DND-41 (cell line): ENCODE data around the gene LRRC70.

Experiments
- ATAC-seq: fragments of 200-7000 bp; cut with Tn5 transposase; 3 replicates; pipeline ENCODE4 v1.9.1; 2021; ENCODE audit warnings: low read depth; ENCODE audit not compliant: insufficient read depth
- DNase-seq: peaks from one replicate; pipeline ENCODE4 v3.0.0-alpha.2; 2020
- H2AFZ ChIP-seq: 2 replicates; pipeline ENCODE4 v1.6.0; 2012; ENCODE audit warnings: low read depth, low read length
- H3K27ac ChIP-seq: 2 replicates; pipeline ENCODE4 v1.5.1; 2012; ENCODE audit warnings: low read length, inconsistent platforms
- H3K27me3 ChIP-seq: fragments of 200-600 bp; sonication (generic); 2 replicates; pipeline ENCODE4 v1.6.0; 2012; ENCODE audit warnings: low read length, mild to moderate bottlenecking, inconsistent platforms; ENCODE audit not compliant: insufficient read depth, poor library complexity
- H3K36me3 ChIP-seq: 2 replicates; pipeline ENCODE4 v1.5.1; 2012; ENCODE audit warnings: low read length, inconsistent platforms; ENCODE audit not compliant: insufficient read depth
- H3K4me1 ChIP-seq: 2 replicates; pipeline ENCODE4 v1.5.1; 2012; ENCODE audit warnings: mild to moderate bottlenecking, low read length; ENCODE audit not compliant: insufficient read depth
- H3K4me2 ChIP-seq: 2 replicates; pipeline ENCODE4 v1.6.0; 2012; ENCODE audit warnings: mild to moderate bottlenecking, moderate library complexity, low read length, inconsistent platforms; ENCODE audit not compliant: insufficient read depth
- H3K4me3 ChIP-seq, 2 experiments: fragments of 200-600 bp in 1 of 2; shearing (Covaris generic) in 1 of 2; 2 replicates each; pipeline ENCODE4 v1.5.1; 2012 to 2016; ENCODE audit warnings: inconsistent platforms in 2 of 2, low read length in 2 of 2, mild to moderate bottlenecking in 2 of 2, low read depth in 1 of 2, moderate library complexity in 1 of 2
- H3K79me2 ChIP-seq: 2 replicates; pipeline ENCODE4 v1.6.0; 2012; ENCODE audit warnings: low read length, inconsistent platforms; ENCODE audit not compliant: insufficient read depth
- H3K9ac ChIP-seq: 2 replicates; pipeline ENCODE4 v1.6.0; 2012; ENCODE audit warnings: low read depth, mild to moderate bottlenecking, inconsistent platforms, low read length, moderate library complexity
- H3K9me3 ChIP-seq: 2 replicates; pipeline ENCODE4 v1.5.1; 2012; ENCODE audit warnings: low read length, moderate library complexity, mild to moderate bottlenecking, inconsistent platforms; ENCODE audit not compliant: insufficient read depth, severe bottlenecking
- H4K20me1 ChIP-seq: 2 replicates; pipeline ENCODE4 v1.6.0; 2012; ENCODE audit warnings: low read length; ENCODE audit not compliant: insufficient read depth
- EZH2 ChIP-seq: IDR thresholded peaks from 3 replicates; pipeline ENCODE4 v1.6.1; 2012; ENCODE audit warnings: borderline replicate concordance, low read depth, mild to moderate bottlenecking, moderate library complexity, low read length, inconsistent platforms; ENCODE audit not compliant: severe bottlenecking
- TF ChIP-seq, protein P1 (sequence below): IDR thresholded peaks from 2 replicates; pipeline ENCODE4 v1.5.1; 2012; ENCODE audit warnings: borderline replicate concordance, low read length, moderate library complexity, mild to moderate bottlenecking; ENCODE audit not compliant: poor library complexity, severe bottlenecking; ENCODE audit errors: extremely low read depth

The LRRC70 gene

DNA sequence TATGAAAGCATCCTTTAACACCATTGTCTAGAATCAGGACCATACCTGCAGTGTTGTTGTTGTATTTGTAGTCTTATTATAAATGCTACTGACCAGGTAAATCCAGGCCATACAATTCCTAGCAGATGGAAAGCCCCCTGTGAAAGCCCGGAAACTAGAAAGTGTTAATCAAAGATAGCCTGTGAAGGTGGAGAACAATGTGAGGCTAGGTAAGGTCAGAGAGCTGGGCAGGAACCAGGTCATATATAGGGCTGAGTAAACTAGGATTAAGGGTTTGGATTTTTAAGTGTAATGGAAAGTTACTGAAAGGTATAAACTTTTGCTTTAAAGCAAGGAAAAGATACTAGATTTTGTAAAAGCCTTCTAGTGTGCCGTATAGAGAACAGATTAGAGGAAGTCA is 6.7 kb downstream of the LRRC70 start:
- H3K4me3 ChIP-seq = no peak overlapping the region
- TF ChIP-seq EZH2 = no peak
- TF ChIP-seq, protein P1, sequence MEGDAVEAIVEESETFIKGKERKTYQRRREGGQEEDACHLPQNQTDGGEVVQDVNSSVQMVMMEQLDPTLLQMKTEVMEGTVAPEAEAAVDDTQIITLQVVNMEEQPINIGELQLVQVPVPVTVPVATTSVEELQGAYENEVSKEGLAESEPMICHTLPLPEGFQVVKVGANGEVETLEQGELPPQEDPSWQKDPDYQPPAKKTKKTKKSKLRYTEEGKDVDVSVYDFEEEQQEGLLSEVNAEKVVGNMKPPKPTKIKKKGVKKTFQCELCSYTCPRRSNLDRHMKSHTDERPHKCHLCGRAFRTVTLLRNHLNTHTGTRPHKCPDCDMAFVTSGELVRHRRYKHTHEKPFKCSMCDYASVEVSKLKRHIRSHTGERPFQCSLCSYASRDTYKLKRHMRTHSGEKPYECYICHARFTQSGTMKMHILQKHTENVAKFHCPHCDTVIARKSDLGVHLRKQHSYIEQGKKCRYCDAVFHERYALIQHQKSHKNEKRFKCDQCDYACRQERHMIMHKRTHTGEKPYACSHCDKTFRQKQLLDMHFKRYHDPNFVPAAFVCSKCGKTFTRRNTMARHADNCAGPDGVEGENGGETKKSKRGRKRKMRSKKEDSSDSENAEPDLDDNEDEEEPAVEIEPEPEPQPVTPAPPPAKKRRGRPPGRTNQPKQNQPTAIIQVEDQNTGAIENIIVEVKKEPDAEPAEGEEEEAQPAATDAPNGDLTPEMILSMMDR = no peak
- no peaks in the 10 kb centered on the region for H3K27me3 ChIP-seq
- H3K4me2 ChIP-seq = no peak overlapping the region
- no peaks in the 10 kb centered on the region for H4K20me1 ChIP-seq
- no peak overlapping the region for H2AFZ ChIP-seq
- ATAC-seq (no peak), DNase-seq (no peak)
- H3K79me2 ChIP-seq = no peaks in the 10 kb centered on the region
- no peaks in the 10 kb centered on the region for H3K9me3 ChIP-seq
- no peak overlapping the region for H3K9ac ChIP-seq
- H3K27ac ChIP-seq = no peak overlapping the region
- peaks cover 13% of the 10 kb centered on the region for H3K36me3 ChIP-seq
- H3K4me1 ChIP-seq = no peaks in the 10 kb centered on the region

DNA sequence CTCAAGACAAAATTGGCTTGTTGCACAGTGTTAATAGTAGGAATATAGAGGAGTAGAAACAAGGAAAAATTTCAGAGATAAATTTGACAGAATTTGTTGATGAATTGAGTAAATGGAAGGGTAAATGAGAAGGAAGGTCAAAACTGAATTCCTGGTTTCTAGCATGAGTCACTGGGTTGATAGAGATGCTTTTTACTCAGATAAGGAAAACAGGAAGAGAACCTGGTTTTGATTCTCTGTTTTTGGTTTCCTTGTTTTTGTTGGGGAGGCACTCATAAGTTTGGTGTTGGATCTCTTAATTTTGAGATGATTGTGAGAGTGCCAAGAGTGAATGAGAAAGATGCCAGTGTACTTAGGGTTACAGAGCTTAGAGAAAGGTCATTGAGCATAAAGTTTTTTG is 7.1 kb downstream of the LRRC70 start:
- Histone ChIP-seq H3K79me2 (no peaks in the 10 kb centered on the region), H2AFZ (no peak overlapping the region), H3K9ac (no peak overlapping the region), H4K20me1 (no peaks in the 10 kb centered on the region), H3K27me3 (no peaks in the 10 kb centered on the region), H3K36me3 (peaks cover 11% of the 10 kb centered on the region), H3K27ac (no peak overlapping the region), H3K4me1 (no peaks in the 10 kb centered on the region), H3K9me3 (no peaks in the 10 kb centered on the region), H3K4me2 (no peak overlapping the region), H3K4me3 (no peak overlapping the region)
- ATAC-seq (no peak), DNase-seq (no peak)
- TF ChIP-seq, protein P1 = no peak
- no peak for TF ChIP-seq EZH2

DNA sequence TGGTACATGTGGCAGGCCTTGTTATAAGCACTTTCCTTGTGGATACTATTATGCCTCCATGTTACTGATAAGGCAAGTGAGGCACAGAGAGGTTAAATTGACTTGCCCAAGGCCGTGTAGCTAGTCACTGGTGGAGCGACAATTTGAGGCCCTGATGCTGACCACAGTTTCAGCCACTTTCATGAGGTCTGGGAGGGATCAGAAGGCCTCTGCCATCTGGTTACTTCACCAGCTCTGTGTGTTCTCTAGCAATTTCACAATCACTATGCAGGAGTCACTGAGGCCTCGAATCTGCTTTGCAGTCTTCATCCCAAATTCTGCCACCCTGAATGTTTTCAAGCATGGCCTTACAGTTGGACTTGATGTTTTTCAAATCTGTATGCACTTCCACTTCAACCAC is 9.1 kb downstream of the LRRC70 start:
- TF ChIP-seq EZH2 = no peak
- TF ChIP-seq, protein P1 = no peak
- peaks cover 26% of the 10 kb centered on the region for H3K36me3 ChIP-seq
- no peak overlapping the region for H3K4me3 ChIP-seq
- DNase-seq = no peak
- no peak overlapping the region for H2AFZ ChIP-seq
- no peaks in the 10 kb centered on the region for H3K9me3 ChIP-seq
- H4K20me1 ChIP-seq = no peaks in the 10 kb centered on the region
- H3K27me3 ChIP-seq = no peaks in the 10 kb centered on the region
- no peak overlapping the region for H3K9ac ChIP-seq
- H3K79me2 ChIP-seq = no peaks in the 10 kb centered on the region
- H3K4me2 ChIP-seq = no peak overlapping the region
- H3K4me1 ChIP-seq = no peaks in the 10 kb centered on the region
- 0 out of 3 replicates have a peak, but pooled peaks have one; percentile 31 for ATAC-seq
- 0 out of 2 replicates have a peak overlapping the region, but pooled peaks have one; percentile 10 for H3K27ac ChIP-seq

DNA sequence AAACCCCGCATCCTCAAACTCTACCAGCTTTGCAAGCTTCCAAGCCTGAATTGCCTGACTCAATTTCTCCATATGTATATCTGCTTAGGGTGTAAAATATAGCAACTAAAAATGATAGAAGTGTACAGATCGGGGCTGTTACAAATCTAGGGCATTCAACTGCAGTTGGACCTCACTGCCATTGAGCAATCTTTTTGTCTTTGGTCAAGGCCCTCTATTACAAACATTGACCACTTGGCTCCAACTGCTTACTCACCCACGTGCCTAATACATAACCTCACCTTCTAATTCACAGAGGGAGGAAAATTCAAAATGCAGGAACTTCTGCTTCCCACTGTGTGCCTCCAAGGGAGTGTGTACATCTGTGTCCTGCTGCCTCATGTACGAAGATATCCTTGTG is 10.0 kb downstream of the LRRC70 start:
- H2AFZ ChIP-seq = no peak overlapping the region
- H3K27me3 ChIP-seq = no peaks in the 10 kb centered on the region
- H3K4me1 ChIP-seq = no peaks in the 10 kb centered on the region
- DNase-seq (no peak), ATAC-seq (no peak)
- no peak overlapping the region for H3K4me2 ChIP-seq
- no peaks in the 10 kb centered on the region for H4K20me1 ChIP-seq
- no peaks in the 10 kb centered on the region for H3K79me2 ChIP-seq
- no peak overlapping the region for H3K27ac ChIP-seq
- H3K9ac ChIP-seq = no peak overlapping the region
- TF ChIP-seq, protein P1 = no peak
- no peak for TF ChIP-seq EZH2
- no peaks in the 10 kb centered on the region for H3K9me3 ChIP-seq
- peaks cover 33% of the 10 kb centered on the region for H3K36me3 ChIP-seq
- H3K4me3 ChIP-seq = no peak overlapping the region
